SK-N-SH treated with all-trans-retinoic acid at 6 μM for 48 hours (cell line): ENCODE results near the gene PGP.

Experiments used
- CSDC2 ChIP-seq: fragments of 250-450 bp; sonication (Bioruptor Pico); IDR thresholded peaks from 2 replicates; pipeline ENCODE4 v1.5.0; 2020; ENCODE audit warnings: mild to moderate bottlenecking, moderate library complexity
- GLIS3 ChIP-seq: fragments of 250-450 bp; sonication (Bioruptor Pico); IDR thresholded peaks from 2 replicates; pipeline ENCODE4 v1.5.0; 2020; ENCODE audit warnings: mild to moderate bottlenecking, moderate library complexity
- ISL1 ChIP-seq: fragments of 250-450 bp; sonication (Bioruptor Pico); IDR thresholded peaks from 2 replicates; pipeline ENCODE4 v2.1.2; 2022; ENCODE audit warnings: mild to moderate bottlenecking, moderate library complexity
- POU6F1 ChIP-seq: fragments of 250-450 bp; sonication (Bioruptor Pico); IDR thresholded peaks from 2 replicates; pipeline ENCODE4 v1.8.0; 2021; ENCODE audit warnings: low read depth, mild to moderate bottlenecking, moderate library complexity, borderline replicate concordance
- PPARA ChIP-seq: fragments of 250-450 bp; sonication (Bioruptor Pico); IDR thresholded peaks from 2 replicates; pipeline ENCODE4 v1.5.0; 2020; ENCODE audit warnings: mild to moderate bottlenecking, borderline replicate concordance
- RARB ChIP-seq: fragments of 250-450 bp; sonication (Bioruptor Pico); IDR thresholded peaks from 2 replicates; pipeline ENCODE4 v1.8.0; 2021; ENCODE audit warnings: mild to moderate bottlenecking, moderate library complexity
- SNAI2 ChIP-seq: fragments of 250-450 bp; sonication (Bioruptor Pico); IDR thresholded peaks from 2 replicates; pipeline ENCODE4 v1.5.0; 2020; ENCODE audit warnings: mild to moderate bottlenecking, moderate library complexity
- TSHZ2 ChIP-seq: fragments of 250-450 bp; sonication (Bioruptor Pico); IDR thresholded peaks from 2 replicates; pipeline ENCODE4 v1.5.0; 2020; ENCODE audit warnings: mild to moderate bottlenecking, moderate library complexity
- ZFP30 ChIP-seq: fragments of 450-650 bp; formaldehyde crosslinking; IDR thresholded peaks from 2 replicates; pipeline ENCODE4 v1.5.0; 2022; ENCODE audit warnings: mild to moderate bottlenecking, moderate library complexity
- TF ChIP-seq, protein P1 (sequence below): fragments of 250-450 bp; sonication (Bioruptor Pico); IDR thresholded peaks from 2 replicates; pipeline ENCODE4 v1.8.0; 2020; ENCODE audit warnings: mild to moderate bottlenecking, moderate library complexity, borderline replicate concordance
- TF ChIP-seq, protein P2 (sequence below): fragments of 250-450 bp; sonication (Bioruptor Pico); IDR thresholded peaks from 2 replicates; pipeline ENCODE4 v1.5.1; 2020; ENCODE audit warnings: low read depth, mild to moderate bottlenecking, moderate library complexity

- TF ChIP-seq, protein P1, sequence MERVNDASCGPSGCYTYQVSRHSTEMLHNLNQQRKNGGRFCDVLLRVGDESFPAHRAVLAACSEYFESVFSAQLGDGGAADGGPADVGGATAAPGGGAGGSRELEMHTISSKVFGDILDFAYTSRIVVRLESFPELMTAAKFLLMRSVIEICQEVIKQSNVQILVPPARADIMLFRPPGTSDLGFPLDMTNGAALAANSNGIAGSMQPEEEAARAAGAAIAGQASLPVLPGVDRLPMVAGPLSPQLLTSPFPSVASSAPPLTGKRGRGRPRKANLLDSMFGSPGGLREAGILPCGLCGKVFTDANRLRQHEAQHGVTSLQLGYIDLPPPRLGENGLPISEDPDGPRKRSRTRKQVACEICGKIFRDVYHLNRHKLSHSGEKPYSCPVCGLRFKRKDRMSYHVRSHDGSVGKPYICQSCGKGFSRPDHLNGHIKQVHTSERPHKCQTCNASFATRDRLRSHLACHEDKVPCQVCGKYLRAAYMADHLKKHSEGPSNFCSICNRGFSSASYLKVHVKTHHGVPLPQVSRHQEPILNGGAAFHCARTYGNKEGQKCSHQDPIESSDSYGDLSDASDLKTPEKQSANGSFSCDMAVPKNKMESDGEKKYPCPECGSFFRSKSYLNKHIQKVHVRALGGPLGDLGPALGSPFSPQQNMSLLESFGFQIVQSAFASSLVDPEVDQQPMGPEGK (CRISPR knock-in tag) = no peak
- TF ChIP-seq PPARA (CRISPR knock-in tag) (no peak), RARB (CRISPR knock-in tag) (no peak), SNAI2 (no peak), ZFP30 (CRISPR knock-in tag) (no peak), TSHZ2 (CRISPR knock-in tag) (no peak), ISL1 (no peak), POU6F1 (CRISPR knock-in tag) (no peak), CSDC2 (CRISPR knock-in tag) (no peak), GLIS3 (no peak)
- TF ChIP-seq, protein P2, sequence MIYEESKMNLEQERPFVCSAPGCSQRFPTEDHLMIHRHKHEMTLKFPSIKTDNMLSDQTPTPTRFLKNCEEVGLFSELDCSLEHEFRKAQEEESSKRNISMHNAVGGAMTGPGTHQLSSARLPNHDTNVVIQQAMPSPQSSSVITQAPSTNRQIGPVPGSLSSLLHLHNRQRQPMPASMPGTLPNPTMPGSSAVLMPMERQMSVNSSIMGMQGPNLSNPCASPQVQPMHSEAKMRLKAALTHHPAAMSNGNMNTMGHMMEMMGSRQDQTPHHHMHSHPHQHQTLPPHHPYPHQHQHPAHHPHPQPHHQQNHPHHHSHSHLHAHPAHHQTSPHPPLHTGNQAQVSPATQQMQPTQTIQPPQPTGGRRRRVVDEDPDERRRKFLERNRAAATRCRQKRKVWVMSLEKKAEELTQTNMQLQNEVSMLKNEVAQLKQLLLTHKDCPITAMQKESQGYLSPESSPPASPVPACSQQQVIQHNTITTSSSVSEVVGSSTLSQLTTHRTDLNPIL = no peak
Measured at GRCh38 chr16:2167068-2167638, 47.5 kb downstream of the PGP start.
